Tibial nerve (tissue), 4 donors: ENCODE results near the gene LIPA.

ENCODE experiments used
- CTCF ChIP-seq, 5 experiments: fragments of 200-600 bp in 3 of 5; fragments of 450-650 bp in 2 of 5; sonication (generic) in 3 of 5; IDR thresholded peaks; one replicate each; pipeline ENCODE4 v1.5.1; 2016 to 2019; ENCODE audit warnings: antibody characterized with exemption in 5 of 5, mild to moderate bottlenecking in 3 of 5, moderate library complexity in 2 of 5
- EP300 ChIP-seq, 2 donors: sonication (generic); formaldehyde crosslinking; IDR thresholded peaks; one replicate each; pipeline ENCODE4 v1.6.1; 2017; ENCODE audit warnings: antibody characterized with exemption in 2 of 2, mild to moderate bottlenecking in 1 of 2

DNA sequence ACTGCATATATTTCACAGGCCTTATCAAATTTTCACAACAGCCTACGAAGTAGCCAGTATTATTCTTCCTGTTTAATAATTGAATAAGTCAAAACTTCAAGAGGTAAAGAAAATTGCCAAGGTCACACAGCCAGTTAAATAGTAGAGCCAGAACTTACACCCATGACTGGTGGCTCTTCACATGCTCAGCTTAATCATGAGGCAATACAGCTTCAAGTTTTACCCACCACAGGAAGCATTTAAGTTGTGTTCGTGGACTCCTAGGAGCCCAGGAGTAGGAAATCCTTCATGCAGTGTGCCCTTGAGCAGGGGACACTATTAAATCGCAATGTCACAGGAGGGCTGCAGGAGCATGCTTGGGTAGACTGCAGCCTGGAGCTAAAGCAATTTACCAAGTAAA lies 11.1 kb downstream of the LIPA start:
- no peak for TF ChIP-seq CTCF (IDR thresholded peaks at IDR 0.05)
- no peak for TF ChIP-seq EP300 (IDR thresholded peaks at IDR 0.05)
